ENCODE measurements around the gene KLK14. TPM values are rescaled to one million over a fixed set of nuclear protein-coding genes. Genes with fewer than 3 reads are reported as not detected.

KLK14 gene
- total RNA-seq, 1 experiment from 2014 or later: 0.26 TPM

- no peaks in the 10 kb centered on the region for H3K27me3 ChIP-seq (ENCODE audit: insufficient read depth, low read length)
- no peak overlapping the region for H4K5ac ChIP-seq (ENCODE audit: insufficient read length, low read depth, low read length)
- H3K14ac ChIP-seq (ENCODE audit: insufficient read depth, low read length): no peak overlapping the region
- no peak overlapping the region for H2BK12ac ChIP-seq (ENCODE audit: insufficient read length, low read depth, low read length)
- no peaks in the 10 kb centered on the region for H4K20me1 ChIP-seq (ENCODE audit: control insufficient read depth, insufficient read depth, insufficient read length)
- Mint-ChIP-seq H3K4me3 (no peak overlapping the region), H3K27ac (peak overlapping the region in 1 of 3 experiments; percentile 48; a peak in 1 of 7 replicates), H3K27me3 (ENCODE audit: low read depth) (no peaks in the 10 kb centered on the region; the same call in none of the 2 replicates), H3K4me1 (peaks cover 15 to 17% of the 10 kb centered on the region in 2 experiments), H3K9me3 (no peaks in the 10 kb centered on the region), H3K36me3 (ENCODE audit: insufficient read depth in 1 of 3, low read depth in 3 of 3) (peaks cover 0 to 19% (median 4%) of the 10 kb centered on the region in 3 experiments; a peak in 4 of 7 replicates)
- no peak for DNase-seq
- H2BK20ac ChIP-seq (ENCODE audit: low read depth, low read length, poor library complexity, severe bottlenecking): no peak overlapping the region
- no peak overlapping the region for H3K27ac ChIP-seq (ENCODE audit: insufficient read length, low read depth, low read length)
- no peaks in the 10 kb centered on the region for H3K79me2 ChIP-seq (ENCODE audit: insufficient read depth, low read length)
- H3K4ac ChIP-seq (ENCODE audit: low read depth, low read length): no peak overlapping the region
- H2BK120ac ChIP-seq (ENCODE audit: low read depth, low read length, poor library complexity, severe bottlenecking): no peak overlapping the region
- H3T11ph ChIP-seq (ENCODE audit: low read length): no peak overlapping the region
- H3K9me3 ChIP-seq (ENCODE audit: control insufficient read depth, low read depth, low read length): no peaks in the 10 kb centered on the region
- no peak overlapping the region for H2AFZ ChIP-seq (ENCODE audit: low read length)
- no peaks in the 10 kb centered on the region for H3K79me1 ChIP-seq (ENCODE audit: insufficient read depth, low read depth, low read length, poor library complexity, severe bottlenecking)
- no CpG with 5 or more reads among the region's 20 CpGs for WGBS (ENCODE audit: extremely low coverage, insufficient read length, low lambda C conversion rate)
- no peak overlapping the region for H3K23ac ChIP-seq (ENCODE audit: insufficient read length, low read depth, low read length)
- no peak for TF ChIP-seq CTCF (conservative IDR thresholded peaks at IDR 0.05)
- H3K4me2 ChIP-seq (ENCODE audit: insufficient read depth, insufficient read length, low read length): no peak overlapping the region
- no peak overlapping the region for H3K56ac ChIP-seq (ENCODE audit: insufficient read length, low read depth, low read length)
- H2BK15ac ChIP-seq (ENCODE audit: low read depth, low read length): no peak overlapping the region
- H2BK5ac ChIP-seq (ENCODE audit: insufficient read length, low read length): no peak overlapping the region
- no peak overlapping the region for H3K18ac ChIP-seq (ENCODE audit: insufficient read length, low read depth, low read length)
- H3K23me2 ChIP-seq (ENCODE audit: insufficient read length, low read depth, low read length, poor library complexity, severe bottlenecking): no peaks in the 10 kb centered on the region
- no peak overlapping the region for H4K91ac ChIP-seq (ENCODE audit: insufficient read length, low read depth, low read length)
- H3K9ac ChIP-seq (ENCODE audit: extremely low read depth, insufficient read length, low read length): no peak overlapping the region
- no peak overlapping the region for H4K8ac ChIP-seq (replicated peaks; ENCODE audit: insufficient read length, low read depth, low read length)
- H2AK5ac ChIP-seq (ENCODE audit: insufficient read length, low read length): no peak overlapping the region
- no peaks in the 10 kb centered on the region for H3K4me1 ChIP-seq (ENCODE audit: insufficient read depth, low read length)
Observed at GRCh38 chr19:51097796-51098195, 15.1 kb upstream of the KLK14 start.

Measured in H9 (cell line).